Endothelial cell of umbilical vein (primary cell): ENCODE data around the gene MINDY2. TPM values are rescaled to one million over a fixed set of nuclear protein-coding genes. Genes with fewer than 3 reads are reported as not detected.

ENCODE experiments used
- BruUV-seq: library from RNA; stranded (reverse); fragments of 400-500 nt; replicated peaks from 2 replicates; lab custom pipeline; 2021; lab: Mats Ljungman, UMichigan
- CTCF ChIA-PET: fragments of 300-600, 350-600 bp; sonication (Branson Sonifier 250); formaldehyde crosslinking; loops from one replicate; lab custom pipeline; 2021; ENCODE audit warnings: antibody characterized with exemption, inconsistent platforms; lab: Charles Lee
- POLR2A ChIA-PET: fragments of 300-600, 350-600 bp; sonication (Branson Sonifier 250); formaldehyde crosslinking; loops from one replicate; lab custom pipeline; 2021; ENCODE audit warnings: antibody characterized with exemption, inconsistent platforms; lab: Charles Lee
- DNase-seq: peaks from one replicate; pipeline ENCODE4 v3.0.0-alpha.2; 2011; ENCODE audit warnings: low read depth, low spot score
- FAIRE-seq: peaks from 2 replicates; lab custom pipeline; 2011; peaks lifted over from hg19 to GRCh38; lab: Jason Lieb, UNC
- H2AFZ ChIP-seq: 2 replicates; pipeline ENCODE4 v1.6.0; 2012; ENCODE audit warnings: low read depth, low read length, control low read depth, inconsistent platforms
- H3K27ac ChIP-seq: 2 replicates; pipeline ENCODE4 v1.5.1; 2011; ENCODE audit warnings: low read depth, mild to moderate bottlenecking, control low read depth, low read length, moderate library complexity; ENCODE audit not compliant: insufficient read depth
- H3K27me3 ChIP-seq, 2 experiments: 2 replicates each; pipeline versions ENCODE4 v1.6.0 to v1.6.1; 2011; ENCODE audit warnings: low read length in 2 of 2, mixed read lengths in 1 of 2; ENCODE audit not compliant: control insufficient read depth in 2 of 2, insufficient read depth in 2 of 2
- H3K36me3 ChIP-seq, 2 experiments: 2 replicates in 1 of 2; 3 replicates in 1 of 2; pipeline ENCODE4 v1.5.1; 2011; ENCODE audit warnings: low read length in 2 of 2, mild to moderate bottlenecking in 1 of 2, moderate library complexity in 1 of 2; ENCODE audit not compliant: control insufficient read depth in 2 of 2, insufficient read depth in 2 of 2; ENCODE audit errors: extremely low read depth in 1 of 2
- H3K4me1 ChIP-seq: 3 replicates; pipeline ENCODE4 v1.5.1; 2011; ENCODE audit warnings: mild to moderate bottlenecking, low read length; ENCODE audit not compliant: control insufficient read depth, insufficient read depth; ENCODE audit errors: extremely low read depth
- H3K4me2 ChIP-seq: 2 replicates; pipeline ENCODE4 v1.6.1; 2011; ENCODE audit warnings: low read length, control low read depth, mixed read lengths; ENCODE audit not compliant: insufficient read depth
- H3K4me3 ChIP-seq, 3 experiments: fragments of 200-600 bp in 1 of 3; sonication (generic), shearing (Covaris generic) in 1 of 3; replicated peaks in 1 of 3; 2 replicates each; pipeline ENCODE4 v1.5.1; 2011 to 2016; ENCODE audit warnings: control low read depth in 3 of 3, low read length in 3 of 3, mild to moderate bottlenecking in 2 of 3, inconsistent platforms in 1 of 3, low read depth in 1 of 3, moderate library complexity in 1 of 3; ENCODE audit not compliant: insufficient read depth in 1 of 3
- H3K79me2 ChIP-seq: 2 replicates; pipeline ENCODE4 v1.6.0; 2012; ENCODE audit warnings: low read length, inconsistent platforms; ENCODE audit not compliant: control insufficient read depth, insufficient read depth
- H3K9ac ChIP-seq: replicated peaks from 2 replicates; pipeline ENCODE3; 2011; ENCODE audit warnings: low read length, control low read depth; ENCODE audit not compliant: insufficient read depth; ENCODE audit errors: extremely low read depth
- H3K9me1 ChIP-seq: replicated peaks from 3 replicates; pipeline ENCODE4 v1.6.0; 2011; ENCODE audit warnings: mild to moderate bottlenecking, low read length; ENCODE audit not compliant: control insufficient read depth, insufficient read depth; ENCODE audit errors: extremely low read depth
- H3K9me3 ChIP-seq: replicated peaks from 2 replicates; pipeline ENCODE4 v1.5.1; 2012; ENCODE audit warnings: low read length, inconsistent platforms; ENCODE audit not compliant: control insufficient read depth, insufficient read depth
- H4K20me1 ChIP-seq: replicated peaks from 2 replicates; pipeline ENCODE3; 2011; ENCODE audit warnings: mild to moderate bottlenecking, low read length; ENCODE audit not compliant: control insufficient read depth, insufficient read depth; ENCODE audit errors: extremely low read depth
- EZH2 ChIP-seq: IDR thresholded peaks from 2 replicates; pipeline ENCODE4 v1.6.1; 2012; ENCODE audit warnings: borderline replicate concordance, low read depth, mild to moderate bottlenecking, moderate library complexity, low read length, inconsistent platforms; ENCODE audit not compliant: severe bottlenecking
- GATA2 ChIP-seq: IDR thresholded peaks from 2 replicates; pipeline ENCODE4 v1.7.0; 2011; ENCODE audit warnings: low read depth, mild to moderate bottlenecking, moderate library complexity, mixed read lengths, low read length; ENCODE audit not compliant: insufficient read length, insufficient read depth
- JUN ChIP-seq: IDR thresholded peaks from 2 replicates; pipeline ENCODE4 v1.6.1; 2011; ENCODE audit warnings: borderline replicate concordance, low read depth; ENCODE audit not compliant: insufficient read length, insufficient read depth
- MYC ChIP-seq: IDR thresholded peaks from one replicate; pipeline ENCODE4 v1.6.1; 2011; ENCODE audit warnings: mild to moderate bottlenecking, low read depth, low read length
- POLR2A ChIP-seq: IDR thresholded peaks from 2 replicates; pipeline ENCODE4 v1.6.1; 2012; ENCODE audit warnings: low read depth, mild to moderate bottlenecking, control low read depth, low read length
- POLR2AphosphoS5 ChIP-seq: IDR thresholded peaks from 2 replicates; pipeline ENCODE4 v1.6.1; 2012; ENCODE audit warnings: low read depth, mild to moderate bottlenecking, control low read depth, low read length, moderate library complexity; ENCODE audit not compliant: insufficient read depth
- dilution Hi-C: fragments of 300-500 bp; cut with MboI; formaldehyde crosslinking; loops from one replicate; pipeline ENCODE4 v1.15.0; 2019; ENCODE audit warnings: low sequenced_read_pairs; ENCODE audit not compliant: extremely low pct_ligation_motif_present
- intact Hi-C: fragments of 100-400 bp; cut with micrococcal nuclease; formaldehyde crosslinking; loops from one replicate; pipeline ENCODE4 v1.10.0; 2022
- polyA plus RNA-seq, 4 experiments: library from polyadenylated mRNA; depleted of rRNA in 3 of 4; stranded (reverse) in 3 of 4; unstranded in 1 of 4; fragments of >200 nt; gene quantifications; 2 replicates each; pipeline versions ENCODE4 v1.2.1 to v1.2.3, GENCODE V29; 2011 to 2012; ENCODE audit warnings: missing spikeins in 1 of 4
- total RNA-seq: library from RNA; stranded (reverse); gene quantifications from 2 replicates; pipeline ENCODE4 v1.2.3, GENCODE V29; 2021
- TF ChIP-seq, protein P1 (sequence below), 2 donors: IDR thresholded peaks; 1 replicate in 1 of 2; 2 replicates in 1 of 2; pipeline ENCODE4 v1.5.1; 2011; ENCODE audit warnings: low read length in 2 of 2, mild to moderate bottlenecking in 2 of 2, moderate library complexity in 2 of 2, control low read depth in 1 of 2, inconsistent platforms in 1 of 2, low read depth in 1 of 2; ENCODE audit not compliant: insufficient read depth in 1 of 2; ENCODE audit errors: extremely low read depth in 1 of 2

Gene MINDY2
- total and polyA plus RNA-seq, 2 donors (not counting 3 experiments of a cell fraction or from before 2014, with no cell fraction given), result 1.6 to 13.7 TPM

DNA sequence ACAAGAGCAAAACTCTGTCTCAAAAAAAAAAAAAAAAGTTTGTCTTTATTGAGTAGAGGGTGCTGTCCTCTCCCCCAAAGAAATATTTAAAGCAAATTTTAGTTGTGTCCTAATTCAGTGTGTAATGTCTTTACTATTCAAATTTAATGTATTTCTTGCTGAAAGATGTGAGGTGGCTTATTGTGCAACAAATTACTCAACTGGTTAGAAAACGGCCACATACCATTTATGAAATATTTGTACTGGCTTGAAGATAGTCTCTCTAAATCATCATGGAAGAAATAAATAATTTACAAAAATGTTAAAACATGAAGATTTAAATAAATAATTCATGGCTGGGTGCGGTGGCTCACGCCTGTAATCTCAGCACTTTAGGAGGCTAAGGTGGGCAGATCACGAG lies 99.3 kb downstream of the MINDY2 start:
- no peaks in the 10 kb centered on the region for H3K79me2 ChIP-seq
- POLR2A ChIA-PET, result no interaction called here
- no peaks in the 10 kb centered on the region for H3K36me3 ChIP-seq
- no peak overlapping the region for H3K4me3 ChIP-seq
- FAIRE-seq (no peak), DNase-seq (no peak)
- H3K9me3 ChIP-seq, result no peaks in the 10 kb centered on the region
- no peak overlapping the region for H3K9ac ChIP-seq
- H3K27me3 ChIP-seq, result no peaks in the 10 kb centered on the region
- dilution Hi-C loops (no loop called here), intact Hi-C loops (no loop called here)
- H4K20me1 ChIP-seq, result no peaks in the 10 kb centered on the region
- H2AFZ ChIP-seq, result no peak overlapping the region
- no peak overlapping the region for H3K4me2 ChIP-seq
- no peaks in the 10 kb centered on the region for H3K4me1 ChIP-seq
- CTCF ChIA-PET, result no interaction called here
- H3K27ac ChIP-seq, result no peak overlapping the region
- TF ChIP-seq POLR2AphosphoS5 (no peak), EZH2 (no peak), JUN (no peak), GATA2 (no peak), POLR2A (no peak), MYC (no peak)
- TF ChIP-seq, protein P1, sequence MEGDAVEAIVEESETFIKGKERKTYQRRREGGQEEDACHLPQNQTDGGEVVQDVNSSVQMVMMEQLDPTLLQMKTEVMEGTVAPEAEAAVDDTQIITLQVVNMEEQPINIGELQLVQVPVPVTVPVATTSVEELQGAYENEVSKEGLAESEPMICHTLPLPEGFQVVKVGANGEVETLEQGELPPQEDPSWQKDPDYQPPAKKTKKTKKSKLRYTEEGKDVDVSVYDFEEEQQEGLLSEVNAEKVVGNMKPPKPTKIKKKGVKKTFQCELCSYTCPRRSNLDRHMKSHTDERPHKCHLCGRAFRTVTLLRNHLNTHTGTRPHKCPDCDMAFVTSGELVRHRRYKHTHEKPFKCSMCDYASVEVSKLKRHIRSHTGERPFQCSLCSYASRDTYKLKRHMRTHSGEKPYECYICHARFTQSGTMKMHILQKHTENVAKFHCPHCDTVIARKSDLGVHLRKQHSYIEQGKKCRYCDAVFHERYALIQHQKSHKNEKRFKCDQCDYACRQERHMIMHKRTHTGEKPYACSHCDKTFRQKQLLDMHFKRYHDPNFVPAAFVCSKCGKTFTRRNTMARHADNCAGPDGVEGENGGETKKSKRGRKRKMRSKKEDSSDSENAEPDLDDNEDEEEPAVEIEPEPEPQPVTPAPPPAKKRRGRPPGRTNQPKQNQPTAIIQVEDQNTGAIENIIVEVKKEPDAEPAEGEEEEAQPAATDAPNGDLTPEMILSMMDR (IDR thresholded peaks at IDR 0.05; ENCODE audit: extremely low read depth in 1 of 2, insufficient read depth in 1 of 2, low read depth in 1 of 2, low read length in 2 of 2), result no peak
- BruUV-seq, result no TSS peak
- H3K9me1 ChIP-seq, result no peaks in the 10 kb centered on the region
